Mononuclear cell (primary cell): Measurements from ENCODE around the gene C20orf173. TPM values are rescaled to one million over a fixed set of nuclear protein-coding genes. Genes with fewer than 3 reads are reported as not detected.
A peak's percentile ranks its signal among the peaks of the same experiment; 100 is the strongest.

Experiments
- H3K27me3 ChIP-seq: 2 replicates; pipeline ENCODE4 v1.6.0; 2011; ENCODE audit warnings: low read length, control low read depth; ENCODE audit not compliant: insufficient read depth
- H3K4me1 ChIP-seq: 2 replicates; pipeline ENCODE4 v1.5.1; 2011; ENCODE audit warnings: mild to moderate bottlenecking, low read length, control low read depth; ENCODE audit not compliant: insufficient read depth
- H3K4me3 ChIP-seq: 2 replicates; pipeline ENCODE4 v1.5.1; 2011; ENCODE audit warnings: mild to moderate bottlenecking, low read length, moderate library complexity
- H3K9me3 ChIP-seq: 2 replicates; pipeline ENCODE4 v1.5.1; 2011; ENCODE audit warnings: low read depth, mild to moderate bottlenecking, control low read depth, low read length
- total RNA-seq: library from RNA; depleted of rRNA; stranded (reverse); fragments of >200 nt; gene quantifications from one replicate; pipeline ENCODE4 v1.2.3, GENCODE V29; 2012

C20orf173 gene
- total RNA-seq, 1 donor = not detected

GRCh38 chr20:35503841-35504561 lies 25.5 kb downstream of the C20orf173 start:
- Histone ChIP-seq H3K27me3 (no peaks in the 10 kb centered on the region), H3K9me3 (no peaks in the 10 kb centered on the region), H3K4me1 (peaks cover 33% of the 10 kb centered on the region), H3K4me3 (no peak overlapping the region)

GRCh38 chr20:35503281-35503680 lies 26.2 kb downstream of the C20orf173 start:
- Histone ChIP-seq H3K27me3 (no peaks in the 10 kb centered on the region), H3K9me3 (no peaks in the 10 kb centered on the region), H3K4me1 (peaks cover 33% of the 10 kb centered on the region)

GRCh38 chr20:35502352-35502751 lies 27.1 kb downstream of the C20orf173 start:
- Histone ChIP-seq H3K9me3 (no peaks in the 10 kb centered on the region), H3K27me3 (no peaks in the 10 kb centered on the region), H3K4me3 (no peak overlapping the region), H3K4me1 (peaks cover 33% of the 10 kb centered on the region)

More at GRCh38 chr20:35503281-35503680, 26.2 kb downstream of the C20orf173 start:
- H3K4me3 ChIP-seq = no peak overlapping the region

- Histone ChIP-seq H3K9me3 (no peaks in the 10 kb centered on the region), H3K27me3 (no peaks in the 10 kb centered on the region), H3K4me1 (peaks cover 16% of the 10 kb centered on the region), H3K4me3 (no peak overlapping the region)
Measured at GRCh38 chr20:35499271-35499670, 30.2 kb downstream of the C20orf173 start.

DNA sequence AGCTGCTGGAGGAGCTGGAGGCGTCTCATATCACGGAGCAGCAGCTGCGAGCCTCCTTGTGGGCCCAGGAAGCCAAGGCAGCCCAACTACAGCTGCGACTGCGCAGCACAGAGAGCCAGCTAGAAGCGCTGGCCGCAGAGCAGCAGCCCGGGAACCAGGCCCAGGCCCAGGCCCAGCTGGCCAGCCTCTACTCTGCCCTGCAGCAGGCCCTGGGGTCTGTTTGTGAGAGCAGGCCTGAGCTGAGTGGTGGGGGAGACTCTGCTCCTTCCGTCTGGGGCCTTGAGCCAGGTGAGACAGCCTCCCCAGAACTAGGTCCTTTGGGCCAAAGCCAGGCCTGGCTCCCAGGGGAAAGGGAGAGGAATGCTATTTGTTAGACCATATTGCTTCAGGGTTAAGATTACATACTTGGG lies 31.7 kb downstream of the C20orf173 start:
- H3K27me3 ChIP-seq = no peaks in the 10 kb centered on the region
- no peak overlapping the region for H3K4me3 ChIP-seq
- no peaks in the 10 kb centered on the region for H3K9me3 ChIP-seq
- peaks cover 14% of the 10 kb centered on the region for H3K4me1 ChIP-seq

DNA sequence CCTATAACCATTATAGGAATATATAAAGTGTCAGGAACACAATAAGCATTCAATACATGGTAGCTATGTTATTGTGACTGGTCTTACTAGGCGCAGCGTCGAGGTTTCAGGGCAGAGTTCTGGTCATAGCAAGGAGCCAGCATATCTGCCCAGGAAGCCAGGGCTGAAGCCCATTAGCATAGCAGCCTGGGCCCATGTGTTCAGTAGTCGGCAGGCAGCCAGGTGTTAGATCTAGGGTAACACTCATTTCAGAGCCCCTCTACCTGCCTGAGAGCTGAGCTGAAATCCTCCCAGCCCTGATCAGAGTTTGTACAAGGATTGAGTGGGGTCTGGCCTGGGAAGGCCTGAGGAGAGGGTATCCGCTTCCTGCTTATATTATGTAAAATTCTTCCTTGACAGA lies 32.1 kb downstream of the C20orf173 start:
- H3K27me3 ChIP-seq = no peaks in the 10 kb centered on the region
- H3K4me3 ChIP-seq = no peak overlapping the region
- H3K9me3 ChIP-seq = no peaks in the 10 kb centered on the region
- H3K4me1 ChIP-seq = peaks cover 14% of the 10 kb centered on the region

DNA sequence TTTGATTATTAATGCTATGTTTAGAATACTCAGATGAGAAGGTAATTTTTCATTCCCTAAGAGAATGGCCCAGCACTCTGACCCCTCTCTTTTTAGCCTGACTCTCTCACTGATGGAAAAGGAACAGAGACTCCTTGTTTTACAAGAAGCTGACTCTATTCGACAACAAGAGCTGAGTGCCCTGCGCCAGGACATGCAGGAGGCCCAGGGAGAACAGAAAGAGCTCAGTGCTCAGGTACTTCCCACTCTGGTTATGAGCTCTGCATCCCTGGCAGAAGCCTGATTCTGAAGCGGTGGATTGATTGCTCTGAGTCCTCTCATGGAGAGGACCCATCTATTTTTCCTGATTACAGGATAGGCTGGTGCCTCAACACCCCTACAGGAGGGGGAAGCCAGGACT lies 33.0 kb downstream of the C20orf173 start:
- H3K27me3 ChIP-seq = no peaks in the 10 kb centered on the region
- H3K4me1 ChIP-seq = peaks cover 18% of the 10 kb centered on the region

GRCh38 chr20:35492352-35492751 lies 37.1 kb downstream of the C20orf173 start:
- H3K27me3 ChIP-seq = no peaks in the 10 kb centered on the region
- H3K4me1 ChIP-seq = peaks cover 45% of the 10 kb centered on the region
- no peak overlapping the region for H3K4me3 ChIP-seq
- no peaks in the 10 kb centered on the region for H3K9me3 ChIP-seq

More for the DNA sequence above, 33.0 kb downstream of the C20orf173 start:
- no peak overlapping the region for H3K4me3 ChIP-seq
- H3K9me3 ChIP-seq = no peaks in the 10 kb centered on the region

DNA sequence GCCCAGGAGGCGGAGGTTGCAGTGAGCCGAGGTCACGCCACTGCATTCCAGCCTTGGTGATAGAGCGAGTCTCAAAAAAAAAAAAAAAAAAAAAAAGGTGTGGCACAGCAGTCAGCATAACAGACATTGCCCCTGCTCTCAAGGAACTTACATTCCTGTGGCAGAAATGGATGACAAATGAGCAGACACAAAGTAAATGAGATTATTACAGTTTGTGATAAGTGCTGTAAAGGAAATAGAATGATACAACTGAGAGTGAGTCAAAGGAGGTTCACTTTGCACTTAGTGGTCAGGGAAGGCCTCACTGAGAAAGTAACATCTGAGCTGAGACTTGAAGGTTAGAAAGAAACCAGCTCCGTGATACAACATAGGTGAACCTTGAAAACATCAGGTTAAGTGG lies 37.6 kb downstream of the C20orf173 start:
- Histone ChIP-seq H3K27me3 (no peaks in the 10 kb centered on the region), H3K9me3 (no peaks in the 10 kb centered on the region), H3K4me3 (peak overlapping the region; percentile 65), H3K4me1 (peaks cover 45% of the 10 kb centered on the region)

GRCh38 chr20:35490736-35491181 lies 38.7 kb downstream of the C20orf173 start:
- Histone ChIP-seq H3K9me3 (no peaks in the 10 kb centered on the region), H3K4me3 (peak overlapping the region; percentile 65), H3K27me3 (no peaks in the 10 kb centered on the region), H3K4me1 (peaks cover 51% of the 10 kb centered on the region)

- Histone ChIP-seq H3K4me3 (peak overlapping the region; percentile 65), H3K4me1 (peaks cover 51% of the 10 kb centered on the region), H3K27me3 (no peaks in the 10 kb centered on the region), H3K9me3 (no peaks in the 10 kb centered on the region)
Measured at GRCh38 chr20:35489717-35490116, 39.7 kb downstream of the C20orf173 start.

GRCh38 chr20:35487479-35487878 lies 42.0 kb downstream of the C20orf173 start:
- Histone ChIP-seq H3K27me3 (no peaks in the 10 kb centered on the region), H3K4me3 (no peak overlapping the region), H3K4me1 (peaks cover 44% of the 10 kb centered on the region), H3K9me3 (no peaks in the 10 kb centered on the region)

DNA sequence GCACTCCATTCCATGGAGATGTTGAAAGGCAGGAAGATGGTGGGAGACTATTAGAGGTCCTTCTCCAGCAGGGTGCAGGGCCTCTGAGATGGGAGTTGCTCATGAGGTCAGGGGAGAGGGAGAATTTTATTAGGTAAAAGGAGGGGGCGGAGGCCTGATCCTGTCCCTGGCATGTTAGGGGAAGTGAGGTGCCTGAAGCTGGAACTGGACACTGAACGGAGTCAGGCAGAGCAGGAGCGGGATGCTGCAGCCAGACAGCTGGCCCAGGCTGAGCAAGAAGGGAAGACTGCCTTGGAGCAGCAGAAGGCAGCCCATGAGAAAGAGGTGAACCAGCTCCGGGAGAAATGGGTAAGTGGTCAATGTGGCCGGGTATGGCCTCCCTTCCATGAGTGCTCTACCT lies 49.7 kb downstream of the C20orf173 start:
- Histone ChIP-seq H3K27me3 (no peaks in the 10 kb centered on the region), H3K4me3 (no peak overlapping the region), H3K4me1 (no peaks in the 10 kb centered on the region), H3K9me3 (no peaks in the 10 kb centered on the region)

DNA sequence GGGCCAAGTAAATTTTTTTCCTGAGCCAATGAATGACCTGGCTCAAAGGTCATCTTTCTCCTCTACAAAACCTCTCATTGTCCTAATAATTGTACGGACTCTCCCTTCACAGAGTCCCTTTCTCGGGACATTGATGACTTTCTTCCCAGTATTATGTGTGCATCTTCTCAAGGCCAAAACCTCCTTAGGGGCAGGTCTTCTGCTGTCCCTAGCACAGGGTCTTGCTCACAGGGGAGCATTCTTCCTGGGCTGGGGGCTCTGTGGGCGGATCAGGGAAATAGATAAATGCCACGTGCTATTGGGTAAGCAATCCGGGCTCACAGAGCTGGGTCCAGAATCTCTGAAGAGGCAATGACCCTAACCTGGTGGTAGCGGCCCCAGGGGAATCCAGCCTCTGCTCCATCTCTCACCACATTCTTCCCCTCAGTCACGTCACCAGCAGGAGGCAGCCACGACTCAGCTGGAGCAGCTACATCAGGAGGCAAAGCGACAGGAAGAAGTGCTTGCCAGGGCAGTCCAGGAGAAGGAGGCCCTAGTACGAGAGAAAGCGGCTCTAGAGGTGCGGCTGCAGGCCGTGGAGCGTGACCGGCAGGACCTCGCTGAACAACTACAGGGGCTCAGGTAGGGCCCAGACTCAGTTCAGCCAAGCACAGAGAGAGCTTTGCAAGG lies 50.5 kb downstream of the C20orf173 start:
- H3K4me3 ChIP-seq = no peak overlapping the region
- no peaks in the 10 kb centered on the region for H3K4me1 ChIP-seq
- H3K27me3 ChIP-seq = no peaks in the 10 kb centered on the region
- H3K9me3 ChIP-seq = no peaks in the 10 kb centered on the region
